GM19043 (cell line): Measurements from ENCODE around the gene ZSCAN16.
"Not testable (repeated sequence)": the region's sequence is repeated elsewhere in the genome, so short reads cannot be mapped to it uniquely, and the experiment has no call there.

Experiments used
- ATAC-seq: cut with Tn5 transposase; IDR thresholded peaks from one replicate; pipeline ENCODE4 v1.9.1; 2021; ENCODE audit warnings: low read depth; ENCODE audit not compliant: unreplicated experiment

The ZSCAN16 gene

GRCh38 chr6:28124350-28124970 is at the start of gene ZSCAN16:
Gene ZSCAN16, plus strand, starts transcription at chr6:28124609. Its CDS starts 835 bp downstream, at chr6:28125444.
- ATAC-seq = peak; percentile 98

DNA sequence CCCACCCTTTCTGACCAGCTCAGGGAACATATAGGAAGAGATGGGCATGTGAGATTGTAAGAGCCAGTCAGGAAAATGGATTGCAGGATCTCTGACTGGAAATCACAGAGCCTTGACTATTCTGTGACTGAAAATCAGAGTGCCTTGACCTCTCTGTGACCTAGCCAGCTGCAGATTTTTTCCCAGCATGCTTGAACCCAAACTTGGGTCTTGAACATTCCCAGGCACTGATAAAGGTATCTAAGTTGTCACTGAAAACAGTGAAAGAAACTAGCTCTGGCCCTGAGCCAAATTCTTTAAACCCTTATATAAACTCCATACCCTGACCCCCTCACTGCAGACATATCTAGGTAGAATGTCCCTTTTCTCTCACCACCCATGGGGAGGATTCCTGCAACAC is 46.4 kb upstream of the ZSCAN16 start:
- no peak for ATAC-seq

- no peak for ATAC-seq
Measured at GRCh38 chr6:28078836-28079235, 45.6 kb upstream of the ZSCAN16 start.

GRCh38 chr6:28080381-28080630 is 44.1 kb upstream of the ZSCAN16 start, which contains the start of gene ZNF165:
Gene ZNF165, plus strand, starts transcription at chr6:28080568. Its CDS starts 4,913 bp downstream, at chr6:28085481.
- not testable (repeated sequence) for ATAC-seq

DNA sequence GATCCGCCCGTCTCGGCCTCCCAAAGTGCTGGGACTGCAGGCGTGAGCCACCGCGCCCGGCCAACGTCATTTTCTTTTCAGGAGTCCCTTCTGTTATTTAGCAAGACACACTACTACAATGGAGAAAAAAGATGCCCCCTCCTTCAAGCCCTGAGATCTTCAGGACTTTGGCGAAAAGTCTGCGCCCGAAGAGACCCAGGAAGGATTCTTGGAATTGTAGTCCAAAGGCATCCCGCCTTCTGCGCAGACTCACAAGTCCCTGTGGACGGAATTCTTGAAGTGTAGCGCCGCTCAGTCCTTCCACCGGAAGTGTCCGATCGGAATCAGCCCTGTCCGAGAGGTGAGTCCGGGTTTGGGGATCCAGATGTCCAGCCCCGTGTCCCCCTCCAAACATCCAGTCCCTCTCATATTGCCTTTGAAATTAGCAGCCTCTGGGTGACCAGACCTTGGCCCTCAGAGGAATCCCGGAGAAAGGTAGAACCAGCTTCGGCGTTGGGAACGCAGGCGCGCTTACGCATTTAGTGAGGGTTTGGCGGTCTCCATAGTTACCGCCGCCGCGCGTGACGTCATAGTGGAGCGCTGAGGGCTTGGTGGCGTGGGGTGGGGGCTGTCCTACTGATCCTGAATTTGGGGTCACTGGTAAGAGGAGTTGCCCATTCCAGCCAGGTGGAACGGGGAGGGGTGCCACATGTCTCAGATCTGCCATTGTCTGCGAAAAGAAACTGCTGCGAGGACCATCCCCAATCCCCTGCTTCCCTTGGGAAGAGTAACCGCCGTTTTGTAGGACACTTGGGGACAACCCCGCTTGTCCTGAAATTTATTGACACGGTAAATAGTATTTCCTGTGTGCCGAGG is 43.6 kb upstream of the ZSCAN16 start:
- ATAC-seq = peak; percentile 80

- ATAC-seq = peak; percentile 51
Measured at GRCh38 chr6:28081486-28081751, 43.0 kb upstream of the ZSCAN16 start.

DNA sequence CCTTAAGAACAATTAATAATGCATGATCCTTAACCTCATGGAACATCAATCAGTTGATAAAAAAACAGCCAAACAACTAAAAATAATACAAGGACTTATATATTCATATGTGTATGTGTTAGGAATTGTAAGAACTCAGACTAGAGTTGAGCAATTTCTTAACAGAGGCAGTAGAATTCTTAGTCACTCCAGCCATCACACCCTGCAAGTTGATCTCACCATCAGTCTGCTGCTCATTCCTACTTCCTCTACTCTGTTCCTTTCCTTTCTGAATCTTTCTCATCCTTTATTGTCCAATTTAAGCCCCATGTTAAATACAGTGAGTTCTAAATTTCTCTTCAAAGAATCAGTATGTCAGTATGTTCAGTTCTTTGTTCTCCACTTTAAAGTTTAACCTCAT is 41.5 kb upstream of the ZSCAN16 start:
- ATAC-seq = no peak

GRCh38 chr6:28089054-28089453 is 35.4 kb upstream of the ZSCAN16 start:
- no peak for ATAC-seq

DNA sequence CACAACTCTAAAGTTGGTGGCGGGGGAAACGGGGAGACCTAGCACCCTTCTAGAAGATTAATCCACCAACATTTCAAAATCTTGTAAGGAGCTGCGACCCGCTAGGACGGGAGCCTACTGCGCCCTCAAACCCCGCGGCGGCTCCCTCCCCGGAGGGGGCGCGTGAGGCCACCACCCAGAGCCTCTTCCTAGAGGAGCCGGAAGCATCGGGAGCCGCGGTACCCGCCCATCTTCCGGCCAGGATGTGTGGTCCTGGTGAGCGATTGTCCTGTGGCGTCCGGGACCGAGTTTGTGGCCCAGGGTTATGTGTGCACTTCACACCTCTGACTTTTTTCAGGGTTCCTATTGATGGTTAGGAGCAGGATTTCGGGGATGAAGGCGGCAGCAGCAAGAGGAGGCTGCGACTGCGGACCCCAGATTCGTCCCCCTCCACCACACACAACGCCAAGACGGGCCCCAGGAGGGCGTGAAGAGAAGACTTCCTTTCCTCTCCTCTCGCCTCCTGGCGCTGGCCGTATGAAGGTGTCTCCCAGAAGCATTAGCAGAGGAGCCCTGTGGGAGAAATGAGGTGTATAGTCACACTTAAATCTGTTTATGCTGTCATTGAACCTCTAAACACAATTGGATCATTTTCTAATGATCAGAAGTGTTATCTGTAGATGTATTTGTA is 33.4 kb upstream of the ZSCAN16 start:
- no peak for ATAC-seq

DNA sequence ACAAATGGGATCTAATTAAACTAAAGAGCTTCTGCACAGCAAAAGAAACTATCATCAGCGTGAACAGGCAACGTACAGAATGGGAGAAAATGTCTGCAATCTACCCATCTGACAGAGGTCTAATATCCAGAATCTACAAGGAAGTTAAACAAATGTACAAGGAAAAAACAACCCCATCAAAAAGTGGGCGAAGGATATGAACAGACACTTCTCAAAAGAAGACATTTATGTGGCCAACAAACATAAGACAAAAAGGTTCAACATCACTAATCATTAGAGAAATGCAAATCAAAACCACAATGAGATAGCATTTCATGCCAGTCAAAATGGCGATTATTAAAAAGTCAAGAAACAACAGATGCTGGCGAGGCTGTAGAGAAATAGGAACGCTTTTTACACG is 22.2 kb upstream of the ZSCAN16 start:
- not testable (repeated sequence) for ATAC-seq

GRCh38 chr6:28102699-28103098 is 21.7 kb upstream of the ZSCAN16 start:
- not testable (repeated sequence) for ATAC-seq

GRCh38 chr6:28104392-28105244 is 19.8 kb upstream of the ZSCAN16 start:
- peak; percentile 97 for ATAC-seq

DNA sequence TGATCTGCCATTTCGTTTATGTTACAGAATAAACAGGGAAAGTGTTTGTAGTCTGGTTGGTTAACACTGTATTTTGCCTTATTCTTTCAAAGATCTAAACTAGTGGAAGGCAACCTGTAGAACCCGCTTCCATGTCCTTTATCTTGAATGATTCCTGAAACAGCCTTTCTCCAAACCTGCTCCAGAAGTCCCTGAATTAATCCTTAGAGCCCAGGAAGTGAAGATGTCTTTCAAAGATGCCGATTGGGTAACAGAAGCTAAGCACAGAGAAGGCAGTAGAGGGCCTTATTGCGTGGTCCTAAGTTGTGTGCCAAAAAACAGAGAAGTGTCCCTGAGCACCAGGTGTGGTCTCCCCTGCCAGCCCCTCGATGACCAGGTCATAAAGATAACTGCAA is 19.2 kb upstream of the ZSCAN16 start:
- ATAC-seq = no peak

- ATAC-seq = no peak
Measured at GRCh38 chr6:28107506-28107905, 16.9 kb upstream of the ZSCAN16 start.

DNA sequence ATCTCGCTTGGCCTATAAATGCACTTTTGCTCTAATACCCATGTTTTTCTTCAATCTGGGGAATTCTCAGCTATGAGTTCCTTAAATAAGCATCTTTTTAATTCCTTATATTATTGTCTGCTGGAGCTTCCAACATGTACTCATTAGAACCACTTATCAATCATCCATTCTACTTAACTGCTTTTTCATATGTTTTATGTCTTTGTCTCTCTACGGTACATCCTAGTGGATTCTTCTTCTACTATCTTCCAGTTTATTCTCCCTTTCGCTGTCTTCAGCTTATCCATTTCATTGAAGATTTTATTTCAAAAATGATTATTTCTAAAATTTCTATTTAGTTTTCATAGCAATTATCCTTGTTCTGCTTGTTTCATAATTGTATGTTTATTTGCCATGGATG is 12.4 kb upstream of the ZSCAN16 start:
- ATAC-seq = no peak

DNA sequence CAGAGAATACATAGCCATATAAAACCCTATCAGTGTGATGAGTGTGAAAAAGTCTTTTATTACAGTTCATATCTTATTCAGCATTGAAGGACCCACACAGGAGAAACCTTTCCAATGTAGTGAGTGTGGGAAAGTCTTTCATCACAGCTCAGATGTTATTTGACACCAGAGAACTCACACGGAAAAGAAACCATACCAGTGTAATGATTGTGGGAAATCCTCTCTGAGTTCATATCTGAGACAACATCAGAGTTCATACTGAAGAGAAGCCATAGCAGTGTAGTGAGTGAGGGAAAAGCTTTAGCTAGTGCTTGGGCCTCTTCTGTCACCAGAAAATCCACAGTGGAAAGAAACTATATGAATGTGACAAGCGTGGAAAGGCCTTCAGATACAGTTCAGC is 8.6 kb upstream of the ZSCAN16 start:
- no peak for ATAC-seq

DNA sequence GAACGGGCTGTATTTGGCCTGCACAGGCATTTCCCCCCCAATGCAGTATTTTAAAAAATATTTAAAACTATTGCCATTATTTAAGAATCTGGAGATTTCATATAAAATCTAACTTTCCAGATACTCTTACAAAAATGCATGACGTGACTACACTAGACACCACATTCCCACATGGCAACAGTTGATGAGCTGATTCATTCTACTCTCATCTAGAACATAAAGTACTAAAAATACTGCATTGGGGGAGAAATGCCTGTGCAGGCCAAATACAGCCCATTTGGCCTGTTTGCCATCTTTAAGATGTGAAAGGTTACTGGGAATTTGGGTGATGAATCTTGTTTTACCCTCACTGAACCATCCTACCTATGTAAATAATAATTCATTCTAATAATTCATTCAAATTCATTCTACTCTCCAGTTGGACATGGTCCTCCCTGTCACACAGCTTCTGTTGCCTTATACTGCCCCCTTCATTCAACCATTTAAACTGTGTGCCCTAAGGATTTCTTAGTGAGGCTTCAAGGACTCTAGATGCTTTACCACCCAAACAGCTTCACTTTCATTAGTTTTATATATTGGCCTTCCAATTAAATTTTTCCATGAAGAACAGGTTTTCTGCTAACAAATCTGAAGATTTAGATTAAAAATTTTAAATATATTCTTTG is 6.9 kb upstream of the ZSCAN16 start:
- ATAC-seq = no peak

DNA sequence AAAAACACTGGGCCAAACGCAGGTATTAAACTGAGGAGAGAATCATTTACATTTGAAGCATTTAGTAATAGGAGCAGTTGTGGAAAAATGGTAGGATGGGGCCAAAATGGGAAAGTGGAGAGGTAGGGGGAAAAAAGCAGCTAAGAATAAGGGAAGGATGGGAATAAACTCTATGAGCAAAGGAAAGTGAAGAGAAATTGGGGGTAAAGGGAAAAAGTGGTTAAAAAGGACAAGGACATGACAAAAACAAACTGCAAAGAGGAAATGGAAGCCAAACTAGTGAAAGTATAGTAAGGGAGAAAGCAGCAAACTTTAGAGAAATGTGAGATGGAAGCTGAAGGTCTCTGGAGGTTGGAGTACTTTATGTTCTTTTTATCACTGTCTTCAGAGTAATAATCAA is 6.2 kb upstream of the ZSCAN16 start:
- no peak for ATAC-seq

GRCh38 chr6:28121876-28122275 is 2.5 kb upstream of the ZSCAN16 start:
- no peak for ATAC-seq

DNA sequence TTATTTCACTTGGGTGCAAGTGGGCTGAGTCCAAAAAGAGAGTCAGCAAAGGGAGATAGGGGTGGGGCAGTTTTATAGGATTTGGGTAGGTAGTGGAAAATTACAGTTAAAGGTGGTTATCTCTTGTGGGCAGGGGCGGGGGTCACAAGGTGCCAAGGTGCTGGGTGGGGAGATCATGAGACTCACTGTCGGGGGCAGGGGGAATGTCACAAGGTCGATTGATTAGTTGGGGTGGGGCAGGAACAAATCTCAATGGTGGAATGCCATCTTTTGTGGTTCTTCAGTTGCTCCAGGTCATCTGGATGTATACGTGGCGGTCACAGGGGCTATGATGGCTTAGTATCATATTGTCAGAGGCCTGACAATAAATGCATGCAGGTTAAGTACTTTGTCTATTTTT is 2.1 kb upstream of the ZSCAN16 start:
- ATAC-seq = not testable (repeated sequence)

- no peak for ATAC-seq
Measured at GRCh38 chr6:28124971-28125353, 553 bp downstream of the ZSCAN16 start.
